Left forelimb (tissue), 1 donor: ENCODE data around the gene FRMD7.
"Not testable (repeated sequence)": the region's sequence is repeated elsewhere in the genome, so short reads cannot be mapped to it uniquely, and the experiment has no call there.

Source experiments
- DNase-seq: peaks from one replicate; pipeline ENCODE4 v3.0.0-alpha.2; 2018; ENCODE audit warnings: low spot score

The FRMD7 gene, protein sequence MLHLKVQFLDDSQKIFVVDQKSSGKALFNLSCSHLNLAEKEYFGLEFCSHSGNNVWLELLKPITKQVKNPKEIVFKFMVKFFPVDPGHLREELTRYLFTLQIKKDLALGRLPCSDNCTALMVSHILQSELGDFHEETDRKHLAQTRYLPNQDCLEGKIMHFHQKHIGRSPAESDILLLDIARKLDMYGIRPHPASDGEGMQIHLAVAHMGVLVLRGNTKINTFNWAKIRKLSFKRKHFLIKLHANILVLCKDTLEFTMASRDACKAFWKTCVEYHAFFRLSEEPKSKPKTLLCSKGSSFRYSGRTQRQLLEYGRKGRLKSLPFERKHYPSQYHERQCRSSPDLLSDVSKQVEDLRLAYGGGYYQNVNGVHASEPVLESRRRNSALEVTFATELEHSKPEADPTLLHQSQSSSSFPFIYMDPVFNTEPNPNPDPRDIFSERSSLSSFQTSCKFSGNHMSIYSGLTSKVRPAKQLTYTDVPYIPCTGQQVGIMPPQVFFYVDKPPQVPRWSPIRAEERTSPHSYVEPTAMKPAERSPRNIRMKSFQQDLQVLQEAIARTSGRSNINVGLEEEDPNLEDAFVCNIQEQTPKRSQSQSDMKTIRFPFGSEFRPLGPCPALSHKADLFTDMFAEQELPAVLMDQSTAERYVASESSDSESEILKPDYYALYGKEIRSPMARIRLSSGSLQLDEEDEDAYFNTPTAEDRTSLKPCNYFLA

DNA sequence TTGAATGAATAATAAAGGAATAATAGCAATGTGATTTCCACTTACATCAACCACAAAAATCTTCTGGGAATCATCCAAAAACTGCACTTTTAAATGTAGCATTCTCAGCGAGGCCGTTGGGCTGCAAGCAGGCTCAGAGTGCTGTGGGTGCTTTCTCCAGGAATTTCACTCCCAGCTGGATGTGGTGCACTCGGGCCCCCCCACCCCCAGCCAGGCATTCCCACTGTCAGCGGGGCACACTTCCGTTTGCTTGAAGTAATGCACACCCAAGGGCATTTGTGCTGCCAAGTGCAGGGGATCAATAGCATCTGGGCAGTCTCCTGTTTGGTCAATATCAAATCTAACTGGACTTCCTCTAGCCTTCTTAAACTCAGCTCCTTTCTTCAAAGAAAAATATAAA, at the start of gene FRMD7:
Gene FRMD7, minus strand, starts transcription at position 278 of the 400 bp plus-strand sequence. Its CDS starts 176 bp downstream, at position 102.
- no peak for DNase-seq

DNA sequence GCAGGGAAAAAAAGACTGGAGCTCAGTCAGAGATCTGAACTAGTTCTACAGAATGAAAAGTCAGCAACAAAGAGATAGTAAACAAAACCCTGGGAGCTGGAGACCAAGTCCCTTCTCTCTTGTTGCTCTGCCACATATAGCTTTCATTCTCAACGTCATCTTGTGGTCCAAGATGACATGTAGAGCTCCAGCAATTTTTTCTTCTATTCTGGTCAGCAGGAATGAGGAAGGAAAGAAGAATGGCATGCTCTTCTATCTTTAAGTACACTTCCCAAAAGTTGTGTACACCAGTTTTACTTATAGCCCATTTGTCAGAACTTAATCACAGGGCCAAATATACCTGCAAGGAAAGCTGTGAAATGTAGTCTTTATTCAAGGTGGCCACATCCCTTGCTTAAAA, 45.8 kb upstream of the FRMD7 start:
- DNase-seq: no peak

DNA sequence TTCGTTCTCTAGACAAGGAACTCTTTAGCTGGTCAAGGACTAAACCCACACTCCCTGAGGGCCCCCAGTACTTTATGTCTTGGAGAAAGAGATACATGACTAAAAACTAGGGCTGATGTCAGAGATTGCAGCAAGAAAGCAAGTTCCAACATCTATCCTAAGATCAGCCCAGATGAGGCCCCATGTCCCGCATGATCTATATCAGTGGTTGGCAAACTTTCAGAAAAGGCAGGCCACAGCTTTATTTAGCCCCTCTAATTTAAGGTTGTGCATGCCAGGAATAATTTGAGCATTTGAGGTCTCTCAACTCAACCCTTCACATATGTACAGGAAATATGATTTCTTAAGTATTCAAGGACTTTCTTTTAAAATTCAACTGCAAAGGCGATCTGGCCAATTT, 44.1 kb upstream of the FRMD7 start:
- DNase-seq: no peak

DNA sequence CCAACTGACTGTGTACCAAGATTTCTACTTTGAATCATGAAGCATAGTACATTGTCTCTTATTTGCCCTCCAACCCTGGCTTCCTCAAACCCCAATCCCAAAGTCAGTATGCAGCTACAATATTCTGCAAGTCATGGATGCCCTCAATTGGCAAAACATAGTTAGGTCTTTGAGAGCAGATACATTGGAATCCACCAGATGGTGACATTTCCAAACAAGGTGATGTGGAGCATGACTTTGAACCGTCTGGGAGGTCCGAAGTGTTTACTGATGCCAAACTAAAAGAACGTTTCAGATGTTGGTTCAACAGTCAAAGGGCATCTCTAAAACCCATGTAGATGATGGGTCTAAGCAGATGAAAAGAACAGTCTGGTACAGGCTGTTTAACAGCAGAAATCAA, 43.7 kb upstream of the FRMD7 start:
- DNase-seq: no peak

DNA sequence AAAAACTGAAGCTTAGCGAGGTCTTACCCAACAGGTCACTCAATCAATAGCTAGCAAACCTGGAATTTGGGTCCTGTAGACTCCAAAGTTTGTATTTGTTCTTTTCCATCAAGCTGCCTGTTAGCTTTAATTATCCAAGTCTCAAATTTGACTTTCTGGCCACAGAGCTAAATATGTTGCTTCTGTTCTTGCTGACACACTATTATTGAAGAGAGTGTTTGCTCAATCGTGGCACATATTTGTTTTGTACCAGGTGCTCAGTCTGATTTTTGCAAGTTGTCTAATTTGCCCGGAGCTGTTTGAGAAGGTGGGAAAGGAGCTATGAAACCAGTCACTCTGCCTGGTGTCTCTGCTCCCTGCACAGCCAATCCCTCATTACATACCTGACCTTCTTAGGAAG, 41.7 kb upstream of the FRMD7 start:
- no peak for DNase-seq

DNA sequence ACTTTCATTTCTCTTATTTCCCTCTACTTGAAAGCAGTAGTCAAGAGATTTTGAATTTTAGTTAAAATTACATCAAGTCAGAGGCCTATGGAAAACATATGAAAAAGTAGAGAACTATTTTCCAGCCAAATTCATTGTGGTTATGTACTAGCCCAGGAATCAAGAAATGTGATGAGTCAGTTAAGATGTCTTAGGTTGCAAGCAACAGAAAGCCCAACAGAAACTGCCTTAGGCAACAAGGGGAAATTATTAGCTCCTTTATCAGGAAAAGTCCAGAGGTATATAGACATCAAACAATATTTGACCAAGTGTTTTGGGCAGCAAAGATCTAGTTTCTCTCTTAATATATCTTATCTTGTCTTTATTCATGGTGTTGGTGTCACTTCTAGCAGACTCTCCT, 37.8 kb upstream of the FRMD7 start:
- no peak for DNase-seq

DNA sequence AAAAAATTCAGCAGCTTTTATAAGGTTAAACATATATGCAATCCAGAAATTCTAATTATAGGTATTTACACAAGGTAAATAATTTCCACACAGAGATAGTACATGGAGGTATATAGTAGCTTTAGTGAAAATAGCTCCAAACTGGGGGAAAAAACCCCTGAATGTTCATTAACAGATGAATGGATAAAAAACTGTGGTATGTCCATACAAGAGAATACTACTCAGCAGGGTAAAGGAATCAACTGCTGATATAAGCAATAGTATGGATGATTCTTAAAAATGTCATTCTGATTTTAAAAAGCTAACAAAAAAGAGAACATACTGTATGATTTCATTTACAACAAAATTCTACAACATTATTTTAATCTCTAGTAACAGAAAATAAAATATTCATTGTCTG, 37.2 kb upstream of the FRMD7 start:
- no peak for DNase-seq

DNA sequence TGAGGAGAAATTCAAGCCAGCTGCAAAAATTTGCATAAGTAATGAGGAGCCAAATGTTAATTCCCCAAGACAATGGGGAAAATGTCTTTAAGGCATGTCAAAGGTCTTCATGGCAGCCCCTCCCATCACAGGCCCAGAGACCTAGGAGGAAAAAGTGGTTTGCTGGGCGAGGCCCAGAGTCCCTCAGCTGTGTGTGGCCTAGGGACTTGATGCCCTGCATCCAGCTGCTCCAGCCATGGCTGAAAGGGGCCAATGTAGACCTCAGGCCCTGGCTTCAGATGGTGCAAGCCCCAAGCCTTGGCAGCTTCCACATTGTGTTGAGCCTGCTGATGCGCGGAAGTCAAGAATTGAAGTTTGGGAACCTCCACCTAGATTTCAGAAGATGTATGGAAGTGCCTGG, 35.3 kb upstream of the FRMD7 start:
- DNase-seq: not testable (repeated sequence)

DNA sequence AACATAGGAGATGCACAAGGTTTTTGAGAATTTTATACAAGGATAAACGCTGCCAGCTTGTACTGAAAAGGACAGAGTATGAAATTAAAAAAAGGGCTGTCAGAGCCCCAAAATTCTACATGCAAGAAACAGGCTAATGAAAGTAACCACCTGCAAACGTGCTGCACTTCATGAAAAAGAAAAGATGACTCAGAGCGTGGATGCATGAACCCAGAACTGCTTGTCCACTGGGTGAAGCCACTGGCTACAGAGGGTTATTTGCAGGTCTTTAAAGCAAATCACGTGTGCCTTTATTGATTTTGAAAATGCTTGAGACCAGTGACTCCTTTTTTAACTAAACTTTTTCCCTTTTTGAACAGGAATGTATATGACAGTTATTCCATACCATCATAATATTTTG, 25.3 kb upstream of the FRMD7 start:
- no peak for DNase-seq

DNA sequence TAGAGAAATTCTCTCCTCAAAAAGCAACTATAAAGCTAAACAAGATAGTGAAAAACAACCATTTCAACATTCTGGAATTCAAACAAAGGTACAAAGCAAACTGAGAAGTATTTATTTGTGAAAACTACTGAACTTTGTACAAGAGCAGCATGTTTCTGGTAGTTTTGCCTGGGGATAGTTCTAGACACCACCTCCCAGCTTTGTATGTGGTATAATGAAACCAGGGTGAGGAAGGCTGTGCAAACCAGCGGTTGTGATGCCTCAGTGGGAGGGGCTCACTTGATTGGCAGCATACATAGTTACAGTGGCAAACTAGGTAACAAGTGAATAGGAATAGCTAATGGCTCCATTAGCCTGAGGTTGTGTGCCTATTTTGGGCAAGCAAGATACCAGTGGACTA, 18.6 kb upstream of the FRMD7 start:
- no peak for DNase-seq

DNA sequence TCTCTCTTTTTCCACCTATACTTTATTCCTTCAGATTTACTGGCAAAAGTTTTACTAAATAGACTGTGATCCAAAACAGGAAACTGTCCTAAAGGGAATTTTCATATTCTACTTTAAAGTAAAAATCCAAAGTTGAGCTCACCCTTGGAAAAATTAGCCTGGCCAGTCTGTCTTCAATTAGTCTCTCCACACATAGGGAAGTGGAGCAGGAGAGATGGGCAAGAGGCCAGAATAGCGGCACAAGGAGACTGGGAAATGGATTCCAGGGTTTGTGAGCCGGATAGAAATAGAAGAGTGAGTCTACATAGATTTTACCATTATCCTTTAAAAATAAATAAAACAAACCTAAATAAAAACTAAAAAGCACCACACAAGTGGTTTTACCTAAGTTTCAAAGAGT, 16.2 kb upstream of the FRMD7 start:
- DNase-seq: no peak

DNA sequence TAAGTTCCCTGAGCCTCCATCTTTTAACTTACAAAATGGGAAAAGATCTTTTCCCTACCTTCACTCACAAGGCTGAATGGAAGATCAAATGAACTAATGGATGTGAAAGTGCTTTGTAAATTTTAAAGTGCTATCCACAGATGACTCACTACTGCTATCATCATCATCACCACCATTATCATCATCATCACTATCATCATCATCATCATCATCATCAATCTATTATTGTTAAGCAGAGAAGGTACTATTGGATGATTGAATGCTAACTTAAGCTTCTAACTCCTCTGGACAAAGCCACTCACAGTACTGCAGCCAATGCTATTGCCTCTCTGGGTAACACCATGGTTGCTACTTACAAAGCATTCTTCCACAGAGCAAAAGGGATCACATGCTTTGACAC, 1.9 kb downstream of the FRMD7 start:
- no peak for DNase-seq

DNA sequence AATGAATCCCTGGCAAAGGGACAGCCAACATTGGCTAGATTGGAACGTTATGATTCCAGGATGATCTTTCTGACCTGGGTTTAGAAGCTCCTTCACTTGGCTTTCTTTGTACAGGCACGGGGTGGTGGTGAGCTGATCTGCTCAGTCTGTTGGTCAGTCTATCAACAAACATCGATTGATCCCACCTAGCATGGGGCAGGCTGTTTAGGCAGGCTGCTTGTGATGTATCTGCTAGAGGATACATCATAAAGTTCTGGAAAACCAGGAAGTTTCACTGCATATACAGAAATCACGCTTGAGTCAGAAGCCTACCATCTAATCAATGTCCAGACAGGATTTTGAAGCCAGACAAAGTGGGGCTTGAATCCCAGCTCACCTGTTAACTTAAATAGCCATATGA, 6.9 kb downstream of the FRMD7 start:
- DNase-seq: no peak

DNA sequence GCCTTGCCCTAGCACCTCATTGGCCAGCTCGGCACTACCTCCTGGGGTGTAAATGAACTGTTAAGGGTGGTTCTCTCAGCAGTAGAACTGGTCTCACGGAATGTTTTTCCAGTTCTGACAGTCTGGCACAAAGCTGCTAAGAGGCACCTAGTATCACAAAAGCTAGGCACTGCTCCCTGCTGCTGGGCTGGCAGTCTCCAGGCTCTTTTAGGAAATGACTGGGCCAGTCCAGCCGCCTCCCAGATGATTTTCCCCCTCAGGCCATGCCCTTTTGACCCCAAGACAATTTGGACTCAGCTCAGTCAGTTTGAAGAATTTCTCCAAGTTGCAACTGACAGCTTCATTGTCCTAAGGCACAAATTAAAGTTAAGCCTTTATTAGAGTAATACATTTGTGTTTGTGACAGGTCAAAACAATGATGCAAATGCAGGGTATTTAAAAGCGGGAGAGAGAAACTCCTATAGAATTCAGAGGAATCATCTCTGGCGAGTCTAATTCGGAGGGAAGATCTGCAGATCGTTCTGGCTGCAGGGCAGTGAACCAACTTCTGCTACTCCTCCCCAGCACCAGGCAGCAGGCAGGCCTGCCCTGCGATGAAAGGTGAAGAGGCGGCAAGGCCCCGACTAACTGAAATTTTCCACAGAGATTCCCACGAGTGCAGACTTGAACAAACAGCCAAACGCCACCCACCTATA, 7.9 kb downstream of the FRMD7 start:
- no peak for DNase-seq

DNA sequence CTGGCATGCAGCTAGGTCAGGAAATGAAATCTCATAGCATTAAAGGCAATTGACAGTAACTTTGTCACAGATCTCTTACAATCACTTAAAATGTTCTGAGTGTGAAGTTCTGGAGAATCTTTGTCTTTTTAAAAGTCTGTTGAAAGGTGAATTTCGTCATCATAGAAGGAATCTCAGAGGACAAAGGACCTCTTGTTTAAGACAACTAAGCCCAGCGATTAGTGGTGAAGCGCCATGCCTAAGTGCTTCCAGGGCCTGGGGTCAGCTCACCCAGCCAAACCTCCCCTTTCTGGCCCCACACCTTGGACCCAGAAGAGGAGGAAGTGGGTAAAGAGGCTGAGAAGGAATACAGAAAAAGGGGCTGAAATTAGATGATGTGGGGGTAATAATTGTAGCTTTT, 8.5 kb downstream of the FRMD7 start:
- no peak for DNase-seq

DNA sequence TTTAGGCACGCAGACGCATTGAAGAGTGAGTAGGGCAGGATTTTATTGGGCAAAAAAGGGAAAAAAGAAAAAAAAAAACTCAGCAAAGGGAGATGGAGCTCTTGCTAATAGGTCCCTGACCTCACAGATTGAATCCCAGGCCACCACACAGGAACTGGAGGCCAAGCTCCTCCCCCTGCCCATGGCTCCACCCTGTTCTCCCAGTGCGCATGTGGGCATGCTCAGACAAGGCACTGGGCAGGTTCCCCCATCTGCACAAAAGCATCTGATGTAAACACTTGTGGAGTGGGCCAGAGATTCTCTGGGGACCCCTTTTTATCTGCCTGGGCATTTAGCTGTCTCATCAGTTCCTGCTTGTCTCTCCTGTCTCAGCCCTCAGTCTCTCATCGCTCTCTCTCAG, 9.5 kb downstream of the FRMD7 start:
- no peak for DNase-seq

DNA sequence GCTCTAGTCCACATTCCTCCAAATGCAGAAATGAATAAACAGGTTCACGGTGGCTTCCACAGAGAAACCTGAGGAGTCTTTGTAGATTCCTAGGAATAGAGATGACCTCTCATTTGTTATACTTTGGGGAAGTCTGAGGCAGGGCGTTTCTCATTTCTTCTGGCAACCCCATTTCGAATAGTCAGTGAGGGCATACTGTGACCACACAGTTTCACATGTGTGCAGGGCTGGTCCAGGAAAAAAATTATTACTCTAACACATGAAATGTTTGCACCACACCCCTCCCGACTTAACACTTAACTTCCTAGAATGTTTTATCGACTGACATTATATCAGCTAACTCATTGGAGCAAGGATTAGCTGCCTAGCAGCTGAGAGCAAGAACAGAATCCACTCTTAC, 12.0 kb downstream of the FRMD7 start:
- no peak for DNase-seq

DNA sequence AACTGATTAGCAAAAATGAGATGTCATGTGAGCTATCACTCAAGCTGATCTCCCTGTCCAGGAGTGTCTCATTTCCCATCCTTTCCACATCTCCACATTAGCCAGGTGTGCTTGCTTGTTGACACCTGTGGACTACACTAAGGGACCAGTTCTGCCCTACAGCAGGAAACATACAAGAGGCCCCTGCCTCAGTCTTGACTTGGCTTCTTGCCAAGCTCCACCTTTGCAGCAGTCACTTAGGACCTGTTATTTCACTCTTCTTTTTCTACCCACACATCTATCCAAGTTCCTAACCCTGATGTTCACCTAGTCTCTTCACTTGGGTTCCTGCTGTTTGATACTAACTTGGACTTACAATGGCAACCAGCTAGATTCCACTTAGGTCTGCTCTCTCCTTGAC, 13.2 kb downstream of the FRMD7 start:
- DNase-seq: no peak

DNA sequence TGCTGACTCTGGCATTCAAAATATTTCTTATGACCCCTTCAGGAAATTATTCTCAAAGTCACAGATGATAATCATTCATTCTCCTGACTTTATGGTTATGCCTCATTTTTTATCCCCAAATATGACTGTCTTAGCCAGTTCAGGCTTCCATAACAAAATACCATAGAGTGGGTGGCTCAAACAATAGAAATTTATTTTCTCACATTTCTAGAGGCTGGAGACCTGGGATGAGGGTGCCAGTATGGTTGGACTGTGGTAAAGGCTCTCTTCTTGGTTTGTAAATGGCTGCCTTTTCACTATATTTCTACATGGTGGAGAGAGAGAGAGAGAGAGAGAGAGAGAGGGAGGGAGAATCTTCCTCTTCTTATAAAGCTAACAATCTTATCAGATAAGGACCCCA, 20.5 kb downstream of the FRMD7 start:
- DNase-seq: no peak

DNA sequence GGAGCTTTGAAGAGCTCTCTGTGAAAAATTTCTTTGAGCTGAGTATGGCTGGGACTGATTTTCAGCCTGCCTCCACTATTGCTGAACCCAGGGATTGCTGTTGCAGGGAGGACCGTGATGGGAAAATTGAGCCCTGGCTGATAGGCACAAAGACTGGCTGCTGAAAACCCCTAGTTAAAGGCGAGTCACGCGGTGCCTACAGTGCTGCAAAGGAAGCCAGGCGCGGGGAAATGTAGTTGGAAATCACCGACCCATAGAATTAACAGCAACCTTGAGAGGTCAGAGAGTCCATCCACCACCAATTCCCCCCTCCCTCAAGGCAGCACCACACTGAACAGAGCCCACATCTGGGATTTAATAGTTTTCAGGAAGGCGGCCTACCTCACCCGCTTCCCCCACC, 26.0 kb downstream of the FRMD7 start:
- no peak for DNase-seq

DNA sequence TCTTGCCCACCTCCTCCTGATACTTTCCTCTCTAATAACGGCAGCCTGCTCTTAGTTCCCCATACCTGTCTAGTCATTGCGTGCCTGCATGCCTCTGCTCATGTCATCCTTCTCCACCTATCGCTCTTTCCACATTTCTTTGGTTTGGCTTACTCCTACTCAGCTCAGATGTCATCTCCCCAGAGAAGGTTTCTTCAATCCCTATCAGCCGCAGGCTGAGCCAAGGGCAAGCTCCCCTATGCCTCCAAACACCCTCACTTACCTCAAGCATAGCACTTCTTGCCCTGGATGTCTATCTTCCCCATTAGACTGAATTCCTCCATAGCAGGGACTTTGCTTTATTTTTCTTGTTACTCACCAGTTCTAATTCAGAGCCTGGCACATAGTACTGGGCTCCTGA, 26.6 kb downstream of the FRMD7 start:
- DNase-seq: no peak

DNA sequence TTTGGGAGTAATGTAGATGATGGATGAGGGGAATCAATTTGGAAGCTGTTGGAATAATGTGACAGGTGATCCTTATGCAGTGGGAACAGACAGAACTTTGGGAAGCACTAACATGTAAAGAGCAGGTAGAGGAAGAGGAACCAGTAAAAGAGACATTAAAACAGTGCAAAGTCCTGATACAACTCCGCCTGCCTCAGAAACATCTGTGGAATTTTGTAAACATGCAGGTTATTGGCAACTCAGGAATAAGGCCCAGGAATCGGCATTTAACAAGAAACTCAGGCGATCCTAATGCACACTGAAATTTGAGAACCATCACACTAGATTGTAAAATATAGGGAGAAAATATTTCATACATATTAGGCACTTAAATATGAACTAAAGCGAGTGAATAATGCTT, 29.1 kb downstream of the FRMD7 start:
- not testable (repeated sequence) for DNase-seq

DNA sequence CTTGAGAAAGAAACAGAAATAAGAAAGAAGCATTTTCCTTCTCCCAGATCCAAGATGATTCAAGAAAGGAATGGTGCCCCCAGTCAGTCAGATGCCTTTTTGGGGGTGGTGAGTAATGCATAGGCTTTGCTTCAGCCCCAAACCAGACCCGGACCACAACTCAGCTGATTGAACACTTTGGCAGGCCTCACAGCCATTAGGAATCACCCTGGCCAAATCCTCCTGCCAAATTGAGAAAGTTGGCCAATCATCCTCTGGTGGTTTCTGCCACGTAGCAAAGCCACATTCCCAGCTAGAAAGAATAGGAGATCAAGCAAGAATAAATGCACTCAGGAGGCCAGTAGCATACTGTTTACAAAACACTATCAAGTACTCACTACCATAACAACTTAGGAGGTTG, 33.7 kb downstream of the FRMD7 start:
- no peak for DNase-seq
